Peyer's patch (tissue), 4 donors: ENCODE data around the gene AGFG2. TPM values are rescaled to one million over a fixed set of nuclear protein-coding genes. Genes with fewer than 3 reads are reported as not detected.
A peak's percentile ranks its signal among the peaks of the same experiment; 100 is the strongest.

Source experiments
- DNase-seq, 3 donors: peaks; one replicate each; pipeline ENCODE4 v3.0.0-alpha.2; 2017 to 2019
- H3K27ac ChIP-seq, 4 donors: fragments of 200-600 bp; sonication (generic); one replicate each; pipeline ENCODE4 v1.5.1; 2016 to 2019
- H3K27me3 ChIP-seq, 2 donors: fragments of 200-600 bp; sonication (generic); one replicate each; pipeline ENCODE4 v1.5.1; 2019
- H3K36me3 ChIP-seq, 3 donors: fragments of 200-600 bp; sonication (generic); one replicate each; pipeline ENCODE4 v1.5.1; 2016 to 2019
- H3K4me1 ChIP-seq, 4 donors: fragments of 200-600 bp; sonication (generic); one replicate each; pipeline ENCODE4 v1.5.1; 2016 to 2019
- H3K4me3 ChIP-seq, 4 donors: fragments of 200-600 bp; sonication (generic); 1 replicate in 3 of 4; 2 replicates in 1 of 4; pipeline ENCODE4 v1.5.1; 2016 to 2019; ENCODE audit warnings: mild to moderate bottlenecking in 1 of 4
- H3K9me3 ChIP-seq, 4 donors: fragments of 200-600 bp; sonication (generic); one replicate each; pipeline ENCODE4 v1.5.1; 2016 to 2019; ENCODE audit warnings: mild to moderate bottlenecking in 1 of 4
- CTCF ChIP-seq, 6 experiments: fragments of 450-650 bp in 4 of 6; fragments of 200-600 bp in 2 of 6; sonication (generic) in 1 of 6; IDR thresholded peaks; one replicate each; pipeline ENCODE4 v1.5.1; 2017 to 2019; ENCODE audit warnings: antibody characterized with exemption in 6 of 6, mild to moderate bottlenecking in 3 of 6, moderate library complexity in 1 of 6
- POLR2A ChIP-seq, 2 donors: fragments of 450-650 bp; IDR thresholded peaks; one replicate each; pipeline ENCODE4 v1.5.1; 2017; ENCODE audit warnings: antibody characterized with exemption in 2 of 2, mild to moderate bottlenecking in 2 of 2, moderate library complexity in 2 of 2
- total RNA-seq, 4 donors: library from RNA; depleted of rRNA; stranded (reverse); fragments of >200 nt; gene quantifications; one replicate each; pipeline ENCODE4 v1.1.0, GENCODE V29; 2016

The AGFG2 gene
- total RNA-seq, 4 donors from 2014 or later: 38.4 to 63.6 (median 49.9) TPM

DNA sequence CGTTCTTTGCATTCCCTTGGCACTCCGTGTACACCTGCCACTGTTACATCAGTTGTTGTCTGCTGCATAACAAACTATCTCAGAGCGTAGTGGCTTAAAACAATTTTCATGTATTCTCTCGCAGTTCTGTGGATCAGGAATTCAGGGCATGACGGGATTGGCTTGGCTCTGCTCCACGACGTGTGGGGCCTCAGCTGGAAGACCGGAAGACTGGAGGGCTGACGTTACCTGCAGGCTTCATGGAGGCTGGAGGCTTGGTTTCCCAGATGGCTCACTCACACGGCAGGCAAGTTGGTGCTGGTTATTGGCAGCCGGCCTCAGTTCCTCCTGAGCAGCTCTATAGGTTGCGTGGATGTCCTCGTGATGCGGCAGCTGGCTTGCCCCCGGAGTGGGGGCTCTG lies 29.8 kb upstream of the AGFG2 start:
- Histone ChIP-seq H3K4me1 (no peaks in the 10 kb centered on the region), H3K9me3 (no peaks in the 10 kb centered on the region), H3K27me3 (no peaks in the 10 kb centered on the region), H3K4me3 (no peak overlapping the region), H3K27ac (no peak overlapping the region), H3K36me3 (no peaks in the 10 kb centered on the region)
- DNase-seq: no peak
- TF ChIP-seq POLR2A (IDR thresholded peaks at IDR 0.05) (no peak), CTCF (IDR thresholded peaks at IDR 0.05) (no peak)

GRCh38 chr7:100510437-100511239 lies 28.4 kb upstream of the AGFG2 start:
- H3K27me3 ChIP-seq: no peaks in the 10 kb centered on the region
- H3K9me3 ChIP-seq: no peaks in the 10 kb centered on the region
- H3K27ac ChIP-seq: no peak overlapping the region
- no peak overlapping the region for H3K4me3 ChIP-seq
- DNase-seq: no peak
- no peaks in the 10 kb centered on the region for H3K4me1 ChIP-seq
- no peak for TF ChIP-seq CTCF (IDR thresholded peaks at IDR 0.05)
- TF ChIP-seq POLR2A (IDR thresholded peaks at IDR 0.05): no peak
- no peaks in the 10 kb centered on the region for H3K36me3 ChIP-seq

- no peaks in the 10 kb centered on the region for H3K27me3 ChIP-seq
- peaks cover 0 to 7% (median 3%) of the 10 kb centered on the region in 4 donors for H3K4me1 ChIP-seq
- H3K4me3 ChIP-seq: no peak overlapping the region
- no peak for DNase-seq
- TF ChIP-seq POLR2A (IDR thresholded peaks at IDR 0.05): no peak
- no peak for TF ChIP-seq CTCF (IDR thresholded peaks at IDR 0.05)
- H3K36me3 ChIP-seq: no peaks in the 10 kb centered on the region
- H3K9me3 ChIP-seq: no peaks in the 10 kb centered on the region
- H3K27ac ChIP-seq: no peak overlapping the region
Observed at GRCh38 chr7:100513212-100513810, 25.7 kb upstream of the AGFG2 start.

DNA sequence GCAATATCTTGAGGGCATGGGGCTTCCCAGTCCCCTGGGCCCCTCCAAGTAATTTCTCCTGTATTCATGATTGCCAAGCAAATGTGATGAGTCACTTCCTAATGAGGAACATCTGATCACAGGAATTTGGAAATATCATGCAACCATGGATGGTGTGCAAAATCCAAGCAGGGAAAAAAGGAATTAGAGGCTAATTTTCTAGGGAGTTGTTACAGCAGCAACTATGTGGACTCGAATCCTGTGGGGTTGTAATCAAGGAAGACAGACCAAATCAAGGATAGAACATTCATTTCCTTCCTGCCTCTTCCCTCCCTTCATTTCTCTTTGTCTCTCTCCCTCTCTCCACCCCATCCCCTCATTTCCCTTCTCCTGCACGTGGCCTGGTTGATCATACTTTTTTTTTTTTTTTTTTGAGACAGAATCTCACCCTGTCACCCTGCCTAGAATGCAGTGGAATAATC lies 23.9 kb upstream of the AGFG2 start:
- Histone ChIP-seq H3K9me3 (no peaks in the 10 kb centered on the region), H3K4me3 (no peak overlapping the region), H3K27me3 (no peaks in the 10 kb centered on the region), H3K36me3 (no peaks in the 10 kb centered on the region), H3K27ac (no peak overlapping the region), H3K4me1 (peaks cover 0 to 7% (median 3%) of the 10 kb centered on the region in 4 donors)
- no peak for DNase-seq
- TF ChIP-seq POLR2A (IDR thresholded peaks at IDR 0.05) (no peak), CTCF (IDR thresholded peaks at IDR 0.05) (no peak)

GRCh38 chr7:100516135-100516812 lies 22.7 kb upstream of the AGFG2 start:
- Histone ChIP-seq H3K27ac (no peak overlapping the region), H3K36me3 (no peaks in the 10 kb centered on the region), H3K4me3 (no peak overlapping the region), H3K9me3 (no peaks in the 10 kb centered on the region), H3K27me3 (no peaks in the 10 kb centered on the region), H3K4me1 (peaks cover 0 to 7% (median 3%) of the 10 kb centered on the region in 4 donors)
- TF ChIP-seq CTCF (IDR thresholded peaks at IDR 0.05) (no peak), POLR2A (IDR thresholded peaks at IDR 0.05) (no peak)
- DNase-seq: peak in 2 of 3 donors; percentile 56 to 71
